ENCODE measurements around the gene CD84. TPM values are rescaled to one million over a fixed set of nuclear protein-coding genes. Genes with fewer than 3 reads are reported as not detected.

Gene CD84
- polyA plus RNA-seq, 1 donor (not counting 4 experiments of a cell fraction or from before 2014, with no cell fraction given), result not detected

- H2AFZ ChIP-seq (ENCODE audit: control insufficient read depth, low read length), result no peak overlapping the region
- DNase-seq (ENCODE audit: low read depth, low spot score) (no peak), FAIRE-seq (no peak)
- peaks cover 10% of the 10 kb centered on the region for H3K27me3 ChIP-seq (ENCODE audit: control insufficient read depth, extremely low read depth, insufficient read depth, low read length)
- H3K36me3 ChIP-seq (ENCODE audit: control insufficient read depth in 2 of 2, extremely low read depth in 1 of 2, insufficient read depth in 2 of 2, low read length in 2 of 2), result no peaks in the 10 kb centered on the region
- no peaks in the 10 kb centered on the region for H3K9me1 ChIP-seq (ENCODE audit: control insufficient read depth, extremely low read depth, insufficient read depth, low read length)
- H4K20me1 ChIP-seq (ENCODE audit: control insufficient read depth, extremely low read depth, insufficient read depth, low read length), result no peaks in the 10 kb centered on the region
- H3K79me2 ChIP-seq (ENCODE audit: control insufficient read depth, insufficient read depth, low read length), result no peaks in the 10 kb centered on the region
- TF ChIP-seq CTCF (optimal IDR thresholded peaks at IDR 0.05 in 1 of 3, IDR thresholded peaks at IDR 0.05 in 1 of 3, conservative IDR thresholded peaks at IDR 0.05 in 1 of 3; ENCODE audit: extremely low read depth in 1 of 3, insufficient read depth in 2 of 3, low read length in 3 of 3) (no peak), EZH2 (IDR thresholded peaks at IDR 0.05; ENCODE audit: low read length) (no peak)
- no peak overlapping the region for H3K4me3 ChIP-seq (ENCODE audit: control insufficient read depth in 2 of 3, extremely low read depth in 1 of 3, insufficient read depth in 2 of 3, low read depth in 1 of 3, low read length in 3 of 3)
- H3K9me3 ChIP-seq (ENCODE audit: control insufficient read depth, low read depth, low read length), result no peaks in the 10 kb centered on the region
- H3K4me1 ChIP-seq (ENCODE audit: control insufficient read depth, extremely low read depth, insufficient read depth, low read length), result no peaks in the 10 kb centered on the region
- H3K4me2 ChIP-seq (ENCODE audit: control insufficient read depth, extremely low read depth, insufficient read depth, low read depth, low read length), result no peak overlapping the region
- H3K27ac ChIP-seq (ENCODE audit: control insufficient read depth, insufficient read depth, low read length), result no peak overlapping the region
- no peak overlapping the region for H3K9ac ChIP-seq (ENCODE audit: control insufficient read depth, extremely low read depth, insufficient read depth, low read length)
- dilution Hi-C loops (cut with MboI; ENCODE audit: extremely low pct_ligation_motif_present, low sequenced_read_pairs), result no loop called here
Measured at GRCh38 chr1:160626509-160627342, 47.4 kb upstream of the CD84 start.

- Histone ChIP-seq H3K27me3 (ENCODE audit: control insufficient read depth, extremely low read depth, insufficient read depth, low read length) (peaks cover 10% of the 10 kb centered on the region), H3K36me3 (ENCODE audit: control insufficient read depth in 2 of 2, extremely low read depth in 1 of 2, insufficient read depth in 2 of 2, low read length in 2 of 2) (no peaks in the 10 kb centered on the region), H4K20me1 (ENCODE audit: control insufficient read depth, extremely low read depth, insufficient read depth, low read length) (no peaks in the 10 kb centered on the region), H3K79me2 (ENCODE audit: control insufficient read depth, insufficient read depth, low read length) (no peaks in the 10 kb centered on the region), H3K9me1 (ENCODE audit: control insufficient read depth, extremely low read depth, insufficient read depth, low read length) (no peaks in the 10 kb centered on the region), H2AFZ (ENCODE audit: control insufficient read depth, low read length) (no peak overlapping the region), H3K9ac (ENCODE audit: control insufficient read depth, extremely low read depth, insufficient read depth, low read length) (no peak overlapping the region), H3K4me3 (ENCODE audit: control insufficient read depth in 2 of 3, extremely low read depth in 1 of 3, insufficient read depth in 2 of 3, low read depth in 1 of 3, low read length in 3 of 3) (no peak overlapping the region), H3K27ac (ENCODE audit: control insufficient read depth, insufficient read depth, low read length) (no peak overlapping the region), H3K4me2 (ENCODE audit: control insufficient read depth, extremely low read depth, insufficient read depth, low read depth, low read length) (no peak overlapping the region), H3K4me1 (ENCODE audit: control insufficient read depth, extremely low read depth, insufficient read depth, low read length) (no peaks in the 10 kb centered on the region), H3K9me3 (ENCODE audit: control insufficient read depth, low read depth, low read length) (no peaks in the 10 kb centered on the region)
- FAIRE-seq (no peak), DNase-seq (ENCODE audit: low read depth, low spot score) (no peak)
- TF ChIP-seq EZH2 (IDR thresholded peaks at IDR 0.05; ENCODE audit: low read length) (no peak), CTCF (optimal IDR thresholded peaks at IDR 0.05 in 1 of 3, IDR thresholded peaks at IDR 0.05 in 1 of 3, conservative IDR thresholded peaks at IDR 0.05 in 1 of 3; ENCODE audit: extremely low read depth in 1 of 3, insufficient read depth in 2 of 3, low read length in 3 of 3) (no peak)
- dilution Hi-C loops (cut with MboI; ENCODE audit: extremely low pct_ligation_motif_present, low sequenced_read_pairs), result no loop called here
Measured at GRCh38 chr1:160625725-160626498, 46.6 kb upstream of the CD84 start.
